ENCODE results near the gene COL4A6.

Gene COL4A6

GRCh38 chrX:108156934-108157466 lies 281.2 kb downstream of the COL4A6 start:
- DNase-seq = no peak

GRCh38 chrX:108156082-108156481 lies 282.1 kb downstream of the COL4A6 start:
- DNase-seq = no peak

GRCh38 chrX:108148524-108148923 lies 289.7 kb downstream of the COL4A6 start:
- DNase-seq = no peak

GRCh38 chrX:108138814-108139702 lies 299.2 kb downstream of the COL4A6 start:
- DNase-seq = no peak

GRCh38 chrX:108134724-108135123 lies 303.5 kb downstream of the COL4A6 start:
- no peak for DNase-seq

GRCh38 chrX:108132876-108133275 lies 305.3 kb downstream of the COL4A6 start:
- no peak for DNase-seq

- DNase-seq = no peak
These were observed 306.2 kb downstream of the COL4A6 start for GRCh38 chrX:108132034-108132433.

GRCh38 chrX:108131471-108131870 lies 306.8 kb downstream of the COL4A6 start:
- DNase-seq = no peak

GRCh38 chrX:108130889-108131288 lies 307.3 kb downstream of the COL4A6 start:
- DNase-seq = no peak

- no peak for DNase-seq
These were observed 311.1 kb downstream of the COL4A6 start for GRCh38 chrX:108127152-108127551.

GRCh38 chrX:108126661-108127060 lies 311.6 kb downstream of the COL4A6 start:
- DNase-seq = no peak

- DNase-seq = no peak
These were observed 314.4 kb downstream of the COL4A6 start for GRCh38 chrX:108123591-108124366.

- no peak for DNase-seq
These were observed 315.5 kb downstream of the COL4A6 start for GRCh38 chrX:108122748-108123147.

- DNase-seq = no peak
These were observed 316.9 kb downstream of the COL4A6 start for GRCh38 chrX:108121291-108121690.

GRCh38 chrX:108117988-108118387 lies 320.2 kb downstream of the COL4A6 start:
- DNase-seq = no peak

GRCh38 chrX:108114541-108114940 lies 323.7 kb downstream of the COL4A6 start:
- DNase-seq = no peak

Measured in T-helper 9 cell (primary cell).